Activated CD8-positive, alpha-beta T cell treated with anti-CD3 and anti-CD28 coated beads for 36 hours (primary cell): ENCODE measurements around the gene TMEM8B. TPM values are rescaled to one million over a fixed set of nuclear protein-coding genes. Genes with fewer than 3 reads are reported as not detected.
A peak's percentile ranks its signal among the peaks of the same experiment; 100 is the strongest.

Experiments used
- ATAC-seq: fragments of 200-7000 bp; cut with Tn5 transposase; one replicate; pipeline ENCODE4 v1.10.0; 2021; ENCODE audit warnings: mild to moderate bottlenecking, moderate library complexity
- CTCF ChIA-PET: fragments of 350-600 bp; sonication (Branson Sonifier 250); formaldehyde crosslinking; loops from one replicate; lab custom pipeline; 2021; ENCODE audit warnings: antibody characterized with exemption; lab: Charles Lee
- POLR2A ChIA-PET: fragments of 350-600 bp; sonication (Branson Sonifier 250); formaldehyde crosslinking; loops from one replicate; lab custom pipeline; 2021; ENCODE audit warnings: antibody characterized with exemption; lab: Charles Lee
- DNase-seq: peaks from one replicate; pipeline ENCODE4 v3.0.0-alpha.2; 2020
- H3K27ac Mint-ChIP-seq: one replicate; pipeline ENCODE4 v1.8.0; 2021; ENCODE audit warnings: mild to moderate bottlenecking, mixed read lengths
- H3K27me3 Mint-ChIP-seq: one replicate; pipeline ENCODE4 v1.8.0; 2021; ENCODE audit warnings: mixed read lengths
- H3K36me3 Mint-ChIP-seq: one replicate; pipeline ENCODE4 v1.8.0; 2021; ENCODE audit warnings: low read depth, mixed read lengths
- H3K4me1 Mint-ChIP-seq: one replicate; pipeline ENCODE4 v1.8.0; 2021; ENCODE audit warnings: low read depth, mixed read lengths
- H3K4me3 Mint-ChIP-seq: one replicate; pipeline ENCODE4 v1.8.0; 2021; ENCODE audit warnings: mild to moderate bottlenecking, moderate library complexity, mixed read lengths
- H3K9me3 Mint-ChIP-seq: one replicate; pipeline ENCODE4 v1.8.0; 2021; ENCODE audit warnings: mixed read lengths
- intact Hi-C: fragments of 100-400 bp; cut with micrococcal nuclease; formaldehyde crosslinking; loops from one replicate; pipeline ENCODE4 v1.10.0; 2022
- total RNA-seq, 2 experiments: library from RNA; stranded (reverse); gene quantifications; one replicate each; pipeline ENCODE4 v1.2.3, GENCODE V29; 2021
- TF ChIP-seq, protein P1 (sequence below): fragments of 200-600 bp; IDR thresholded peaks from one replicate; pipeline ENCODE4 v1.8.0; 2022; ENCODE audit warnings: antibody characterized with exemption, mild to moderate bottlenecking

The TMEM8B gene
- total RNA-seq, 2 experiments from 2014 or later, result 3.4 to 4.3 TPM

DNA sequence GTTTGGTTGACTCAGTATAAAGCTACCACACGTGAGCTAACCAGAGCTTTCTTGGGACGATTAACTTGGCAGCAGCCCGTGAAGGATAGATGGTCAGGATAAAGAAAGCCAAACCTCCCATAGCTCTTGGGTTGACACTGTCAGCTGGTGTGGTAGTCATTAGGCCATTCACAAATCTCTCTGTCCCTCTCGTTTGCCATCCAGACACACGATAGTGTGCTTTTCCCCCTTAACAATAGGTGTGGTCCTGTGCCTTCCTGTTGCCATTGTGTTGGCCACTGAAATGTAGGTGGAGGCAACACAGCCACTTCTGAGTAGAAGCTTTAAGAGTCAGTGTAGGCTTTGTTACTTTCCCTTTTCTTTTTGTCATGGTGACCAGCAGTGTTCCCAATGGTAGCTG is 29.4 kb downstream of the TMEM8B start:
- Mint-ChIP-seq H3K4me1 (no peaks in the 10 kb centered on the region), H3K36me3 (no peaks in the 10 kb centered on the region), H3K9me3 (no peaks in the 10 kb centered on the region), H3K27me3 (peaks cover 5% of the 10 kb centered on the region), H3K27ac (no peak overlapping the region), H3K4me3 (no peak overlapping the region)
- ATAC-seq (no peak), DNase-seq (no peak)
- POLR2A ChIA-PET, result no interaction called here
- CTCF ChIA-PET, result interaction anchor here (1.1 to 3.7 kb wide), 4 partner anchors 24 to 87 kb away, joined by 3 to 19 read pairs (median 5); no protein-coding TSS in a partner anchor
- intact Hi-C loops, result no loop called here
- TF ChIP-seq, protein P1, sequence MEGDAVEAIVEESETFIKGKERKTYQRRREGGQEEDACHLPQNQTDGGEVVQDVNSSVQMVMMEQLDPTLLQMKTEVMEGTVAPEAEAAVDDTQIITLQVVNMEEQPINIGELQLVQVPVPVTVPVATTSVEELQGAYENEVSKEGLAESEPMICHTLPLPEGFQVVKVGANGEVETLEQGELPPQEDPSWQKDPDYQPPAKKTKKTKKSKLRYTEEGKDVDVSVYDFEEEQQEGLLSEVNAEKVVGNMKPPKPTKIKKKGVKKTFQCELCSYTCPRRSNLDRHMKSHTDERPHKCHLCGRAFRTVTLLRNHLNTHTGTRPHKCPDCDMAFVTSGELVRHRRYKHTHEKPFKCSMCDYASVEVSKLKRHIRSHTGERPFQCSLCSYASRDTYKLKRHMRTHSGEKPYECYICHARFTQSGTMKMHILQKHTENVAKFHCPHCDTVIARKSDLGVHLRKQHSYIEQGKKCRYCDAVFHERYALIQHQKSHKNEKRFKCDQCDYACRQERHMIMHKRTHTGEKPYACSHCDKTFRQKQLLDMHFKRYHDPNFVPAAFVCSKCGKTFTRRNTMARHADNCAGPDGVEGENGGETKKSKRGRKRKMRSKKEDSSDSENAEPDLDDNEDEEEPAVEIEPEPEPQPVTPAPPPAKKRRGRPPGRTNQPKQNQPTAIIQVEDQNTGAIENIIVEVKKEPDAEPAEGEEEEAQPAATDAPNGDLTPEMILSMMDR, result no peak

- CTCF ChIA-PET, result interaction anchor here (1.8 to 2.1 kb wide), 2 partner anchors 23 to 33 kb away, joined by 5 to 6 read pairs; no protein-coding TSS in a partner anchor
- Mint-ChIP-seq H3K36me3 (no peaks in the 10 kb centered on the region), H3K27ac (no peak overlapping the region), H3K27me3 (peaks cover 5% of the 10 kb centered on the region), H3K4me1 (no peaks in the 10 kb centered on the region), H3K4me3 (no peak overlapping the region), H3K9me3 (no peaks in the 10 kb centered on the region)
- DNase-seq (peak; percentile 58), ATAC-seq (peak; percentile 84)
- intact Hi-C loops, result no loop called here
- TF ChIP-seq, protein P1, result no peak
- POLR2A ChIA-PET, result no interaction called here
These were observed 30.4 kb downstream of the TMEM8B start for GRCh38 chr9:35859310-35859989.

- no peaks in the 10 kb centered on the region for H3K4me1 Mint-ChIP-seq
- H3K9me3 Mint-ChIP-seq, result no peaks in the 10 kb centered on the region
- no peak overlapping the region for H3K4me3 Mint-ChIP-seq
- intact Hi-C loops, result no loop called here
- ChIA-PET POLR2A (no interaction called here), CTCF (interaction anchor here (1.8 to 2.1 kb wide), 2 partner anchors 22 to 34 kb away, joined by 5 to 6 read pairs; no protein-coding TSS in a partner anchor)
- DNase-seq (no peak), ATAC-seq (no peak)
- no peaks in the 10 kb centered on the region for H3K36me3 Mint-ChIP-seq
- H3K27me3 Mint-ChIP-seq, result peaks cover 5% of the 10 kb centered on the region
- TF ChIP-seq, protein P1, result no peak
- H3K27ac Mint-ChIP-seq, result no peak overlapping the region
These were observed 30.9 kb downstream of the TMEM8B start for GRCh38 chr9:35859990-35860339.

DNA sequence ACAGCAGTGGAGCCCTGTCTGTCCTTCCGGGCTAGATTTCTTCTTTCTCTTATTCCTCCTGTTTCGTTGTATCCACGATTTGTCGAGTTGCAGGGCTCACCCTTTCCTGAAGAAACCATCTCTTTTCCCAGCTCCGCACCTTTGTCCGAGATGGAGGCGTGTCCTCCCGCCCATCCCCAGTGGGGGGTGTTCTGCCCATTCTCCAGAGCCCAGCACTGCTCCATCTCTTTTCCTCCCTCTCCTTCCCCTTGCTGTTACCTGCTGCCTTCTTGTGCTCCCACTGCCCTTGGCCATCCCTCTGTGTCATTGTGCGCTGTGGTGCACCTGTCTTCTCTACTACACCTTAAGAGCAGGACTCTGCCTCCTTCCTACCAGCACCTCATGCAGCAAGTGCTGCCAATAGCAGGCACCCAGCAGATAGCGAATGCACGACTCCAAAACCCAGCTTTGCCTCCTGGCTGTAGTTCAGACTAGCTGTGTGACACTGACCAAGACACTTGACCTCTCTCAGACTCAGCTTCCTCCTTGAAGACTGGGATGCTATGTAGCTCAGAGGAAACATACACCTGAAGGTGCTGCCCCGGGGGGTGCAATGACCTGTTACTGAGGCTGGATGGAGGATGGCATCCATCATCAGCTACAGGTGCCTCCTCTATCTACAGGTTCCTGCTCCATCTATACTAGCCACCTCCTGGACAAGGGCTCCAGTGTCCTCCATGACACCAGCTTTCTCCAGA is 32.3 kb downstream of the TMEM8B start:
- H3K36me3 Mint-ChIP-seq, result no peaks in the 10 kb centered on the region
- H3K4me1 Mint-ChIP-seq, result no peaks in the 10 kb centered on the region
- ChIA-PET CTCF (interaction anchor here (0.8 to 1.8 kb wide), 3 partner anchors 21 to 42 kb away, joined by 3 to 5 read pairs (median 3); no protein-coding TSS in a partner anchor), POLR2A (interaction anchor here (1.5 kb wide), 1 partner anchor 18 kb away, joined by 4 read pairs; no protein-coding TSS in a partner anchor)
- no peak for DNase-seq
- H3K27ac Mint-ChIP-seq, result no peak overlapping the region
- no peak for ATAC-seq
- peaks cover 8% of the 10 kb centered on the region for H3K27me3 Mint-ChIP-seq
- TF ChIP-seq, protein P1, result no peak
- intact Hi-C loops, result no loop called here
- no peaks in the 10 kb centered on the region for H3K9me3 Mint-ChIP-seq
- H3K4me3 Mint-ChIP-seq, result no peak overlapping the region

DNA sequence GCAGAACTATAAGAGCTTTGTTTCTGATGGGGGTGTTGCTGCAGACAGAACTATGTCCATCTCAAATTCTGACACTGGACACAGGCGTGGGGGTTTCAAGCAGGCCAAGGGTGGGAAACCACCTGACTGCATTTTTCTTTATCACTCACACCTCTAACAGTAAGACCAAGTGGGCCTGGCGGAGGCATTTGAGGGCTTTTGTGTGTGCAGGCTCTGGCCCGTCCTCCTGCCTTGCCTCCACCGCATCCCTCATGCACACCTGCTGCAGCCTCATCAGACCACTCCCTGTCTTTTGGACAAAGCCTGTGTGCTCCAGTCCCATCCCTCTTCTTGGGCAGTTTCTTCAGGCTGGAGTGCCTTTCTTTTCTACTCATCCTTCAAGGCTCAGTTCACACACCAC is 33.3 kb downstream of the TMEM8B start:
- no peaks in the 10 kb centered on the region for H3K4me1 Mint-ChIP-seq
- DNase-seq, result no peak
- POLR2A ChIA-PET, result no interaction called here

More for the DNA sequence above, 33.3 kb downstream of the TMEM8B start:
- CTCF ChIA-PET, result interaction anchor here (0.8 to 2.5 kb wide), 2 partner anchors 20 to 72 kb away, joined by 3 to 7 read pairs; no protein-coding TSS in a partner anchor
- intact Hi-C loops, result no loop called here
- Mint-ChIP-seq H3K27ac (no peak overlapping the region), H3K27me3 (peaks cover 8% of the 10 kb centered on the region), H3K9me3 (no peaks in the 10 kb centered on the region), H3K36me3 (no peaks in the 10 kb centered on the region), H3K4me3 (no peak overlapping the region)
- TF ChIP-seq, protein P1, result no peak
- ATAC-seq, result no peak
